Activated T-cell treated with anti-CD3 and anti-CD28 coated beads for 48 hours (primary cell): ENCODE data around the gene SRRD.

ENCODE experiments used
- DNase-seq: peaks from one replicate; pipeline ENCODE4 v3.0.0-alpha.2; 2020; ENCODE audit warnings: low read depth

Gene SRRD

DNA sequence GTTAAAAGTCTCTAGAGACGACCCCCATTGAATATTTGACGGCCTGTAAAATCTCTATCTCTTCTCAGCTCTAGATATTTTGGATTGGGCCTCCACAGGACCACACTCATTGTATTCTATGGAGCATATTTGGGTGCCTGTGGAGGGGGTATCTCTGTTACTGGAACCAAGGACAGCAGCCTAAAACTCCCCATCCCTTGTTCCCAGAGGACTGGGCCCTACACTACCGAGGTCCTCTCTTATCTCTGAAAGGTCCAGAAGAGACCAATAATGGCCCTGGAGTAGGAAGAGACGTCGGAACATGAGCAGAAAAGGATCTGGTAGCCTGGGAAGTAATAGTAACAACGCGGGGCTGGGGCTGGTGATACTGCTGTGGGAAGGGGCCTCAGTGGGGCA lies 636 bp upstream of the SRRD start:
- no peak for DNase-seq

DNA sequence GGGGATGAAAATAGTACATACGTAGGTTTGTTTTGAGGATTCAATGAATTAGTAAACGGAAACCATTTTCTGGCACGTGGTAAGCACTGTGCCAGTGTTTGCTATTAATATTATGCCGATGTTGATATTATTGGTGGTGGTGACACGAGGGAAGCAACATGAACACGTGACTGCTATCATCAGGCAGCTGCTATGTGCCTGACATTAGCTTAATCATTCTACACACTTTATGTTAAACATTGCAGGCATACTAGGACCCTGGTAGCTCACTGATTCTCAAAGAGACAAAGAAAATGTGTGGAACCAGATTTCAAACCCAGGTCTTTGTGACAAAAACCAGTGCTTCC lies 656 bp downstream of the SRRD start:
- no peak for DNase-seq

DNA sequence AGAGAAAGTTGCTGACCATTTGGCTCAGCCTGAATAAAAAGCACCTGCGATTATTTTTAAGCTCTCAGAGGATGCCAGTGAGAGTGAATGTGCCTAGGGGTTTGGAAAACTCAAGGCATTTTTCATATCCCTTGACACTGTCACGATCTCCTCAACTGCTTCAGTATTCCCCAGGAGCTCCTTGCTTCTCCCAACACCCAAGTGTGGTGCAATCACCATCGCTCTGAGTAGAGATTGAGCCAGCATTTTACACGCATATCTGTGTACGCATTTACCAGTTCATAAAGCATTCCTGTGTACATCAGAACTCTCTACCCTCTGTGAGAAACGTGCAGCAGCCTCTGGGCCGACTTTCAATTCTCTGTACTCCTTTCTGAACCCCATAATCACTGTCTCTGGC lies 1.3 kb downstream of the SRRD start:
- DNase-seq: no peak

DNA sequence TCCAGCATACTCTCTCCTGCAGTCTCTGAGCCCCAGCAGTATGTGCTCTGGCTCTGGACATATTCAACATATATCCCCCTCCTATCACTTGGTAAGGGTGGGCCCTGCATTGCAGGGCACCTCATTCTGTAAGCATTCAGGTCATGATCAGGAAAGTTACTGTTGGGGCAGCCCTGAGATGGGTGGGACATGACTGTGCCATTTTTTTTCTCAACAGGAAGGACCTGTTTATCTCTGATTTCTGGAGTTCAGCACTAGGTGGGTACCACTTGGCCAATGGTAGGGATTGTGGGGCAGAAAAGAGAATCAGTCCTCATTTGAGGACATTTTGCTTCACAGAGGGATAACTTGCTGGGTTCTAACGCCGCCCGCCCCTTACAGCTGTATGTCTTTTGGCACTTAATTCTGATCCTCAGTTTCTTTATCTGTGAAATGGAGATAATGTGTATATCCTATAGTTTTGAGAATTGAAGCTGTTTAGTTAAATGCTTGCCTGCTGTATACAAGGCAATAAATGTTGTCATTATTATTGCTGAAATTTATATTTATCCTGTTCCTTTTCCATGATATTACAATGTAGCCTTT lies 2.2 kb downstream of the SRRD start:
- DNase-seq: no peak

DNA sequence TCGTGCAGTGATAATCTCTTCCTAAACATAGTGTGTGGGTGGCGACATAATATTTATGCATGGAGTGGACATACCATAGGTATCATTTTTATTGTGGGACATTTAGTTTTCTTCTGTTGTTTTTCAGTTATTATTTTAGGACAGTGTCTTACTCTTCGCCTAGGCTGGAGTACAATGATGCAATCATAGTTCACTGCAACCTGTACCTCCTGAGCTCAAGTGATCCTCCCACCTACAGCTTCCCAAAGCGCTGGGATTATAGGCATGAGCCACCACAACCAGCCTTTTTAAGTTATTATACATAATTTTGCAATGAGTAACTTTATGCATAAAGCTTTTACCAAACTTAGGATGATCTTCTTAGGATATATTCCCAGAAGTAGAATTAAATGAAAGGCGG lies 2.7 kb downstream of the SRRD start:
- DNase-seq: no peak

DNA sequence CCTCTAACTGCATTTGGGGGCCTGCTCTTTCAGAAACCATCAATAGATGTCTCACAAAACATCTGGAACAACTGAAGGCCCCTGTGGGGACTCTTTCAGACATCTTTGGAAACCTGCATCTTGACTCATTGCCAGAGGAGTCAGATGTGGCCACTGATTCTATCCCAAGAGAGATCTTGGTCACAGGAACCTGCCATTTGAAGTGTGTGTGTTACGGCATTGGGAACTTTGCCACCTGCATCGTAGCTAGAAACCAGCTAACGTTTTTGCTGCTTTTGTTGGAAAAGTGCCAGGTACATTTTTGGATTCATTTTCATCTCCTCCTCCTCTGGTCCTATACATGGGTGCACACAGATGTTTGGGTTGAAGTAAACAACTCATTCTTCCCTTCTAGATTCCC lies 4.3 kb downstream of the SRRD start:
- no peak for DNase-seq

DNA sequence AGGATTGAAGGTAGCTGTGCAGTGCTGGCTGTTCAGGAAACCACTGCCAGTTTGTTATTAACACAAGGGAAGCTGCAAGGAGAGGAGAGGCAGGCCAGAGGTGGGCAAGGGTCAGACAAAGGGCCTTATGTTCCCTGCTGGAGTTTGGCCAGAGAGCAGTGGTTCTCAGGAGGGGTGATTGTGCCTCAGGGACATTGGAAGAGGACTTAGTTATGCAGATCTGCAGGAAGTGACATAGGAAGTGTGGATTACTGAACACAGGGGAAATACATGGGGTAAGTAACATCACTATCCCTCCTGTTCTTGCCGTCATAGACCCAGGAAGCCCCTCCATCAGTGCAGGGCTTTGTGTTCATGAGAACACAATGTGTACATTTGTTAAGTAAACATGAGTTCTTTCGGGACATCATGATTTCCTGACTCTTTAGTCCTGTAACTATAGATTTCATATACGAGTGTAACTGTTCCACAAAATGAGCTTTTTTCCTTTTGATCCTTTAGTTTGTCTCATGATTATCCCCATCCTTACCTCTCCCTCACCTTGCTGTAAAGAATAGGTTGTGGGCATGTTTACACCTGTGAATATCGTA lies 5.9 kb downstream of the SRRD start:
- DNase-seq: no peak

DNA sequence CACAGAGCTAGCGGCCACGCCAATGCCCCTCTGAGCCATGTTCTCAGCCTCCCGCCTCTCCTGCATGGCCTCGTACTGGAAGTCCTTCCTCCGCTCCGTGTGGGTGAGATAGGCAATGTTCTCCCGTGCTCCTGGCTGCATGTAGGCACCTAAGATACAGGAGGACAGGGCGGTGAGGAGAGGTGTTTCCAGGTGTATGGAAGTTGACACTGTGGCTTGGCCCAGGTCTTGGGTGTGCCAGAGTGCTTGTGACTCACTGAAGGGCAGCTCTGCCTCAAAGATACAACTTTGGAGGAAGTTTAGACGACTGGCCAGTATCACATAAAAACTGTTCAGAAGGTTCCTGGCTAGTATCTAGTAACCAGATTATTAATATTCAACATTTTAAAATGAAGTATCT lies 8.5 kb downstream of the SRRD start:
- no peak for DNase-seq

DNA sequence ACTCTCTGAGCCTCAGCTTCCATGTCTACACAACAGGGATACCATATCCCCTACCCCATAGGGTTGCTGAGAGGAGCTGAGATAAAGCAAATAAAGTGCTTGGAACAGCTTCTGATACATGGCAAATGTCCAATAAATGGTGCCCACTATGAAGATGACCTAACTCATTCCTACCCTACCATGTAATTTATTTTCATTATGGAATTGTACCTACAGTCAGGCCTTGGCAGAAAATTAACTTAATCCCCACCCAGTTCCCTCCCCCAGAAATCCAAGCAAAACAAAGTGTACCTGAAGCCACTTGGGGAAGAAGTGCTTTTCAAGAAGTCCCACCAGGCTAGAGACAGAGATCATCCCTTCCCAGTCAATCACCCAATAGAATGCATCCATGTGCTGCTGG lies 10.8 kb downstream of the SRRD start:
- DNase-seq: no peak

DNA sequence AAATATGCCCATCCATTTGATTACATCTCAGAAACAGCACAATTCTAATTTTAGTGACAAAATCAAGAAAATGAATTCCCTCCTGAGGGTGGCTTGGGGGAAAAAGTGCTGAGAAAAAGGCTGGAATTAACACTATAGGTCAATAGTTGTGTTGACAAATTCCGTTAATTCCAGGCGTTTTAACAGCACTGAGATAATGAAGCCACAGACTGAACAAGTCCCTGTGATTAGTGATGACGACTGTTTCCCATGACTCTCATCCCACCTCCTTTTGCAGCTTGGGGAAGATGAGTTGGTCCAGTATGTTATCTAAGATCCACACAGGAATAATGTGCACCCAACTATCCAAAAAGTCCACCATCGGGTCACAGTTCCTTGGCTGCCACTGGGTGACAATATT lies 12.8 kb downstream of the SRRD start:
- DNase-seq: no peak

DNA sequence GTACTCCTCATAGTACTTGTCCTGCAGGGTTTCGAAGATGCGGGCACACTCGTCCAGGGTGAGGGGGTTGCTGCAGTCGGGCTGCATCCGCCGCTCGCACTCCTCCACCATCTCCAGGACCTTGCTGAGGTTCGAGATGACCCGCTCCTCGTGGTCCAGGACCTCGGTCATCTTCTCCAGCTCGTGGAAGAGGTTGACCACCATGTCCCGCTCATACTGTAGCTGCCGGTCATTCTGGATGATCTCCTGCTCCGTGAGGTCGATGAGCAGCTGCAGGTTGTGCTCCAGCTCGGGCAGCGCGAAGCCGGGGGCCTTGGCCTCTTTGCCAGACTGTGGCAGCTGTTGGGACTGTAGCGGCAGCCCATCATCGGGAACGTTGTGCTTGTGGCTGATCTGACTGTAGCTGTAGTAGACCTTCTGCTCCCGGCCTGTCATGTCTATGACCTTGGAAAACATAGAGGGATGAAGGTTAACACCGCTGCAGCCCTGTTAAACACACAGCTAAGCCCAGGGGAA lies 15.6 kb downstream of the SRRD start:
- no peak for DNase-seq

DNA sequence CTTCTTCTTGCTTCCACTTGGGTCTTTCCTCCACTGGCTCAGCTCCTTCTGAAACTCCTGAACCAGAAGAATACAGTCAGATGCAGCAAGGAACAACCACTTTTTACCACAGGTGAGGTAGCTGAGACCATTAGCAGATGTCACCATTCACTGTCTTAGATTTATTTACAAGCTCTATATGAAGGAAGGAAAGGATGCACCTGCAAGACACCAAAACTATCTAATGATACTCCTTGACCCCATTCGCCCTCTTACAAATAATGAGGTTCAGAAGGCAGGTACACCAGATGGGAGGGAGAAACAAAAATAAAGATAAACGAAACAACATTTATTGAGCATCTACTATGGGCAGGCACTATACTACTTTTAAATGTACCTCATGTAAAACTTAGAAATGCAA lies 18.3 kb downstream of the SRRD start:
- no peak for DNase-seq

DNA sequence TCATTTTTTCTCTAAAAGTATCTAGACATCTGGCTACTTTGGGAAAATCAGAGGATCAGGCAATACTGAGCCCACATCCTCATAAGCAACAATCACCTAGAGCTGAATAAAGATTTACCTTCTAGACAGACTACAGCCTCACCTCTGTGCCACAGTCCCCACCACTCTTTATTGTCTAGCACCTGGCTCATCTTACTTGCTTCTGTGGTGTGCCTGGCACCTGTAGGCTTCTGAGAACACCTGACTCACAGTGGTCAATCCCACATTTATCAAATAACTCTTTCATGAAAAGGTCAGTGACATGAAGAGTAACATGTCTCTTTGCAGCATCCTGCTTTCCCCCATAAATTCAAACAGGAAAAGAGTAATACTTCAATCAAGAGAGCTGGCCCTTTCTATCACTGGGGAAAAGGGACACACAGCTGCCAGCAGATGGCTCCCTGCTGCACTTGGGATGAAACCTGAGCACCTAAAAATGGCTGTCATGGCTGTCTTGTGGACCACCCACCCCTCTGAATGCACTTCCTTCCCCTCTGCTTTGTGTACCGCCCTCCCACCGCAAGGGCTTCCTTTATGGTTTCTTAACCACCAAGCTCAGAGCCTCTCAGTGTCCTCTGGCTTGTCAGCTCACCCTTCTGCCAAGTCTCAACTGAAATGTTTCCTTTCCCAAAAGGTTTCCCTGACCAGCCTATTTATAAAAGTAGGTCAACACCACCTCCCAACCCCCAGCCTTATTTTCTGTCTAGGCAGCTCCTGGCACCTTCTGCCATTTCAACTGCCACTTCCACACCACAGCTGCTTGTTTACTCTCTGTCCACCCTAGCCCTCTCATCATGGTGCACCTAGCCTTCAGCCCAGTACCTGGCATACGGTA lies 19.2 kb downstream of the SRRD start:
- no peak for DNase-seq

DNA sequence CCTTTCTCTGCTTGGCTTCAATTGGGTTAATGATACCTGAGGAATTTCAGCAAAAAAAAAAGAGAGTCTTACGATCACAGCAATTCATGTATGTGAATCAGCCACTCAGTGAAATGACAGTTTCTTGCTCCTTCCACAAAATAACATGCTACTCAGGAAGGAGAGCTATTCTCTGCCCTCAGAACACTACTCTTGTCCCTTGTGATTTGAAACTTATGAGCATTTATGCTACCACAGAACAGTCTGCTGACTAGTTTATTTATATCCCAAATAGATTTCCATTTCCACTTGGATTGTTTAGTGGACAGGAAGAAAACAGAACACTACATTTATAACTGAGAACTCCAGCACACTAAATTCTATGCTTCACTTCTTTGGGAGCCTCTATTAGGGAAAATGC lies 20.1 kb downstream of the SRRD start:
- no peak for DNase-seq

DNA sequence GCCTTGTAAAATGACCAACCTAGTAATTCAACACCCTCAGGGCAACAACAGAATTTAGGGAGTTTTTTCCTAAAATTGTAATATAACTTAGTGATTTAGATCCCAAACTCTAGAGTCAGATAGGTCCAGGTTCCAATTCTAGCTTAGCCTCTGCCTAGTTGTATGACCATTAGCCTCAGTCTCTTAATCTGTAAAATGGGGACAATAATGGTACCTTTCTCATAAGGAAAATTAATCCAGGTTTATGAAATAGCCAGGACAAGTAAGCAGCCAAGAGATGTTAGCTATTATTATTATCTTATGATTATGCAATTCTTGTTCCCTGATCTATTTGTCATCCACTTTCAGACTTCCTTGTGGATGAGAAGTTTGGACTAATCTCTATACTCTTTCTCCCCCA lies 24.5 kb downstream of the SRRD start:
- DNase-seq: no peak

DNA sequence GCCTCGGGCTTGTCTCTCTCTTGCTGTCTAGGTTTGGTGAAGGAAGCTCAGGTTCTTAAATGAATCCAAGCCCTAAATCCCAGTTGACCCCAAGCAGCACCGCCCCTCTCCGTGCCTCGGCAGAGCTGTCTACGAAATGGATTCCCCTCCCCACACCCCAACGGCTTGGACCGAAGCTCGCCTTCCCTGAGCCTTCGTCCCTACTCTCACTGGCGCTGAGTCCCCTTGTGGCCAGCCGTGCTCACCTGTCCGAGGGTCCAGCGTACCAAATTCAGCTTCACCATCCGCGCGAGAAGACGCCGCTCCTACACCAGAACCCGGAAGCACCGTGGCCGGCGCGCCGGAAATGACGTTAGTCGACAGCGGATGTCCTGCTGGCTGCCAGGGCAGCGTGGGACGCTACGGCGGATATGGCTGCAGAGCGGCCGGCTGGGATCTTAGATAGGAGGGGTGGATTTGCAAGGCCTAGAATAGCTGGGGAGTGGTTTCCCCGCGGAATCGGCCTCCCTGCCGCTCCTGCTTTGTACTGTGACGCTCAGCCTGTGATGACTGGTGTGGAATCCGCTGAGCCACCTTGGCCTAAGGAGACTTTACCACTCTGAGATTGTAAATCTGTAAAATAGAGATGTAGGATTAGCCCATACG lies 28.6 kb downstream of the SRRD start, which contains the start of gene TFIP11:
Gene TFIP11, minus strand, starts transcription at position 325 of the 645 bp plus-strand sequence. CDS start 2,201 bp downstream, outside the sequence.
- DNase-seq: peak; percentile 92

DNA sequence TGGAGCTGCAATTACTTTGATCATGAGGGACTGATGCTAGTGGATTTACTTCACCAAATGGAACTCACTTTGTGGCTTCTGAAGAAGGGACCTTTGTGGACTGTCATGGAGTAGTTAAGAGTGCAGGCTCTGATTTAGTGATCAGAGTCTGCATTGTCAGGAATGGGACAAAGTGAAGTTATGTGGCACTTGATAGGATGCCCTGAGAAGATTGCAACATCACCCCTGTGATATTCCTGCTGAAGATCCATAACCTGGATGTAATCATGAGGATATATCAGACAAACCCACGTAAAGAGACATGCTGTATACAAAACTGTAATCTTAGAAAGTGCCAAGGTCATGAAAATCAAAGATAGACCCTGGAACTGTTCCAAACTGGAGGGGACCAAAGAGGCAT lies 30.2 kb downstream of the SRRD start:
- no peak for DNase-seq

DNA sequence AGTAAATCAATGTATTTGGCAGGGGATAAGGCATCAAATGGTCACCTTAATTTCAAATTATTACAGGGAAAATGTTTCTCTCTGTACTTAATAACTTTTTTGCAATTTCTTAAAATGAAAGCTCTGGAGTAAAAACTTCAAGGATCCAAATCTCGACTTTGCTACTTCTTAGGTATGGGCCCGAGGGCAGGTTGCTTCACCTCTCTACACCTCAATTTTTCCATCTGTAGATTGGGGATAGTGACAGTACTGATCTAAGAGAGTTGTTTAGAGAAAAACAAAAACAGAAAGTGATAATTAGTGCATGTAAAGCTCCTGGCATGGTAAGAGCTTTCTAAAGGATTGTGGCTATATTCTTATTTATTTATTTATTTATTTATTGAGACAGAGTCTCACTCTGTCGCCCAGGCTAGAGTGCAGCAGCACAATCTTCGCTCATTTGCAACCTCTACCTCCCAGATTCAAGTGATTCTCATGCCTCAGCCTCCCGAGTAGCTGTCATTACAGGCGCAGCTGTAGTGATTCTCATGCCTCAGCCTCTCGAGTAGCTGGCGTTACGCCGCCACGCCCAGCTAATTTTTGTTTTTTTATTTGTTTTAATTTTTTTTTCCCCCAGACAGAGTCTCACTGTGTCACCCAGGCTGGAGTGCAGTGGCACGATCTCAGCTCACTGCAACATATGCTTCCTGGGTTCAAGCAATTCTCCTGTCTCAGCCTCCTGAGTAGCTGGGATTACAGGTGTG lies 30.9 kb downstream of the SRRD start:
- no peak for DNase-seq

DNA sequence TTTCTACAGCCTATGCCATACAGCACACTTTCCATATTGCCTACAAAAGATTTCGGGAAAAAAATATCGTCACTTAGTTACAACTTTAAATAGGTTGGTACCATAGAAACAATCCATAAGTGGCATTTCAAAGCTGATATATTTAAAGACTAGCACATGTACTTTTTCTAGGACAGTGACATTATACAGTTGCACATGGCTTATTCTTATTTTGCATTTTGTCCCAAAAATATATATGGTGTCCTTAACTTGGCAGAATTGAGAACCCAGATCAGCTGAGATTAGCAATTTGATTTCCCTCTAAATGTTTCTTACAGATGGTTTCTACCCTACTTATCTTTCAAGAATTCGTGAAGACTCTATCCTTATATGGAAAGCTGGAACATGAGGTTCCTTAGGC lies 32.3 kb downstream of the SRRD start:
- no peak for DNase-seq

DNA sequence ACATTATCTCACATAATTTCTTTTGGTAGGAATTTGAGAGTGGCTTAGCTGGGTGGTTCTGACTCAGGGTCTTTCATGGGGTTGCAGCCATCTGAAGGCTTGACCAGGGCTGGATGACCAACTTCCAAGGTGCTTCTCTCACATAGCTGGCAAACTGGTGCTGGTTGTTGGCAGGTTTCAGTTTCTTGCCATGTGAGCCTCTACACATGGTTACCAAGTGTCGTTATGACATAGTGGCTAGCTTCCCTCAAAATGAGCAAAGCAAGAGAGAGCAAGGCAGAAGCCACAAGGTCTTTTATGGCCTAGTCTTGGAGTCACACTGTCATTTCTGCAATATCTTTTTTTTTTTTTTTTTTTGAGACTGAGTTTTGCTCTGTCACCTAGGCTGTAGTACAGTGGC lies 32.8 kb downstream of the SRRD start:
- no peak for DNase-seq

DNA sequence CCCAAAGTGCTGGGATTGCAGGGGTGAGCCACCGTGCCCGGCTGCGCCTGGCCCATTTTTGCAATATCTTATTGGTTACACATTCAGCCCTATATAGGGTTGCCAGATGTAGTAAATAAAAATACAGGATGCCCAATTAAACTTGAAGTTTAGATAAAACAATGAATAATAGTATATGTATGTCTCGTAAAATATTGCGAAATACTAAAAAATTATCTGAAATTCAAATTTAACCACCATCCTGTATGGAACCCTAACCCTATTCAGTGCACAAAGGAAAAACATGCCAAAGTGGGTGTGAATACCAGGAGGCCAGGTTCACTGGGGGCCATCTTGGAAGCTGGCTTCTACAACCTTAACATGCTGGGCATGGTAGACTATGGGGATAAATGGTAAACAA lies 33.8 kb downstream of the SRRD start:
- no peak for DNase-seq

DNA sequence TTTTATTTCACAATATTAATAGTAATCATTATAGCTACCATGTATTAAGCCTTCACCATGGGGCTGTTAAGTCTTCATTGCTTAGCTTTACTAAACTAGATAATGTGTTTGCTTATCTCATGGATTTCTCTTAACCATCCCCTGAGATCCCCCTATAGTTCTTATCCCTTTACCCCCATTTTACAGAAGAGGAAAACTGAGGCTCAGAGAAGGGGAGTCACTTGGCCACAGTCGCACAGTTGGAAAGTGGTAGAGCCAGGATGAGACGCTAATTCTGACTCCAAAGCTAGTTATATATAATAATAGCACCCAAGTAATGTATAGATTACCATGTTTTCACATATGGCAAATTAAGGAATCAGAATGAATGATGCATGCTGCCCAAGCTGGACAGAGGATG lies 38.3 kb downstream of the SRRD start:
- DNase-seq: no peak
